ENCODE results near the gene DYRK1A.

- TF ChIP-seq TAF1 (IDR thresholded peaks at IDR 0.05; ENCODE audit: low read depth, low read length) (no peak), POLR2A (IDR thresholded peaks at IDR 0.05; ENCODE audit: low read depth, low read length) (no peak), POLR2AphosphoS5 (IDR thresholded peaks at IDR 0.05; ENCODE audit: low read depth, low read length) (no peak)
Observed at GRCh38 chr21:37380349-37381323, 14.1 kb downstream of the DYRK1A start.

Measured in GM12891 (cell line).